Forelimb muscle (tissue), 1 donor: ENCODE results near the gene TNS3. TPM values are rescaled to one million over a fixed set of nuclear protein-coding genes. Genes with fewer than 3 reads are reported as not detected.
A peak's percentile ranks its signal among the peaks of the same experiment; 100 is the strongest.
"Not testable (repeated sequence)": the region's sequence is repeated elsewhere in the genome, so short reads cannot be mapped to it uniquely, and the experiment has no call there.

ENCODE experiments used
- DNase-seq: peaks from one replicate; pipeline ENCODE4 v3.0.0-alpha.2; 2013; ENCODE audit warnings: low read depth
- polyA plus RNA-seq: library from polyadenylated mRNA; unstranded; fragments of 120-200 nt; gene quantifications from one replicate; pipeline ENCODE4 v1.2.1, GENCODE V29; 2013; ENCODE audit not compliant: insufficient read length

TNS3 gene
- polyA plus RNA-seq, 1 donor: 21.3 TPM

DNA sequence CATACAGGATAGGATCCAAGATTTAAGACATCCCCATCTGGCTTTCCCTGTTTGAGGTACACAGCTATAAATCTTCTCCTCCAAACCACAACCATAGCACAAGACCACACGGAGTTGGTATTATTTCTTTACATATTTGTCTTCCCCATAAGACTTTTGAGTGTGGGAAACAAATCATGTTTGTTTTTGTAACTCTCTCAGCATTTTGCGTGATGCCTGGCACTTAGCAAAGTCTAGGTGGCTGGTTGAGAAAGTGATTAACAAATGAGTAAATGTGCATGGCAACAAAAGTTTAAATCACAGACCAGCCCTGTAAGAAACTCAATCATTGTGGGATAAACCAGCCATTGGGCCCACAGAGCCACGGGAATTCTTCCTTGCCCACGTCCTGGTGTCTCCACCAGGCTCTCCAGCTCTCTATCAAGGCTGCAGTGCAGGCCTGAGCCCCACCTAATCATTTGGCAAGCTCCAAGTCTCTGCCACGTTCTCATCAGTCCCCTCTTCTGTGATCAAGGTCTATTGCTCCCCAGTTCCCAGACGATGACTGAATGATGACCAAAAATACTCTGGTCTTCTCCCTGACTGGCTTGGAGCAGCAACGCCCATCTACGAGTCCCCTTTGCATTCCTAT is 317.8 kb downstream of the TNS3 start:
- no peak for DNase-seq

- DNase-seq: no peak
These were observed 319.0 kb downstream of the TNS3 start for GRCh38 chr7:47262881-47263280.

GRCh38 chr7:47262160-47262559 is 319.8 kb downstream of the TNS3 start:
- not testable (repeated sequence) for DNase-seq

- no peak for DNase-seq
These were observed 321.6 kb downstream of the TNS3 start for GRCh38 chr7:47260270-47260669.

- no peak for DNase-seq
These were observed 322.2 kb downstream of the TNS3 start for GRCh38 chr7:47259682-47260081.

GRCh38 chr7:47258798-47259197 is 323.1 kb downstream of the TNS3 start:
- DNase-seq: no peak

DNA sequence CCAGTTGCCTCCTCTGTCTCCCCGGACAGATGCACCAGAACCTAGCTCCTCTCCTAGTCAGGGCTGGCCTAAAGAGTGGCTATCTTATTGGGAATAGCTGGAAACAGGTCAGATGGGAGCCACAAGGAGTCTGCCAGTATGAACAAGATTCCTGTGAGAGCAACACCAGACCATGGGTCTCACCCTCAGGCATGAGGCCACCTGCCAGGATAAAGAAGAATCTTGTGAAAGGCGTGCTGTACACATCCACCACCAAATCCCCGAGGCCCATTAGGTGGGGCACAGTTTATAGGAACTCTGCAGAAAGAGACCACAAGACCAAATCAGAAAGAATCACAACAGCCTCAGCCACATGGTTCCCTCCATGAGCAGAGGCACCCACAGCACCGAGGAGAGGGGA is 325.9 kb downstream of the TNS3 start:
- no peak for DNase-seq

DNA sequence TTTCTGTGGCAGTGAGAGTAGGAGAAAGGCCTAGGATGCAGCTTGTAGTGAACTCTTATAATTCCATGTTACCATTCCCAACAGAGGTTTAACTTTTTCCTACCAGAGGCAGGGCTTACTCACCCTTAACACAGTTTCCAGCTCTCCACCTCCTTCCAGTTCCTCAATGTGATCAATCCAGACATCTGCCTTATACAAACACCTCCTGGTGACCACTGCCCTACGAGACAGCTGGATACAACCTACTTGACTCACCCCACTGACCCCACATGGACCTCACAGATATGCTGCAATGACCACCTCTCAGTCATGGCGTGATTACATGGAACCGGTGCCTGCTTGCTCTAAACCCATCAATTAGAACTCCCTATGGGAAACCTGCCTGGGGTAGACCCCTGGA is 326.5 kb downstream of the TNS3 start:
- no peak for DNase-seq

GRCh38 chr7:47255007-47255406 is 326.9 kb downstream of the TNS3 start:
- DNase-seq: no peak

GRCh38 chr7:47254081-47254977 is 327.6 kb downstream of the TNS3 start:
- no peak for DNase-seq

- no peak for DNase-seq
These were observed 328.2 kb downstream of the TNS3 start for GRCh38 chr7:47253650-47254080.

DNA sequence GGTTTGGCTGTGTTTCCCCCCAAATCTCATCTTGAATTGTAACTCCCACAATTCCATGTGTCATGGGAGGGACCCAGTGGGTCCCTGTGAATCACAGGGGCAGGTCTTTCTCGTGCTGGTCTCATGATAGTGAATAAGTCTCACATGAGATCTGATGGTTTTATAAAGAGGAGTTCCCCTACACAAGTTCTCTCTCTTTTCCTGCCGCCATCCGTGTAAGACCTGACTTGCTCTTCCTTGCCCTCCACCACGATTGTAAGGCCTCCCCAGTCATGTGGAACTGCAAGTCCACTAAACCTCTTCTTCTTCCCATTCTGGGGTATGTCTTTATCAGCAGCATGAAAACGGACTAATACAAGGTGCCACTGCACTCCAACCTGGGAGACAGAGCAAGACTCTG is 329.2 kb downstream of the TNS3 start:
- DNase-seq: no peak

GRCh38 chr7:47249361-47249760 is 332.6 kb downstream of the TNS3 start:
- no peak for DNase-seq

DNA sequence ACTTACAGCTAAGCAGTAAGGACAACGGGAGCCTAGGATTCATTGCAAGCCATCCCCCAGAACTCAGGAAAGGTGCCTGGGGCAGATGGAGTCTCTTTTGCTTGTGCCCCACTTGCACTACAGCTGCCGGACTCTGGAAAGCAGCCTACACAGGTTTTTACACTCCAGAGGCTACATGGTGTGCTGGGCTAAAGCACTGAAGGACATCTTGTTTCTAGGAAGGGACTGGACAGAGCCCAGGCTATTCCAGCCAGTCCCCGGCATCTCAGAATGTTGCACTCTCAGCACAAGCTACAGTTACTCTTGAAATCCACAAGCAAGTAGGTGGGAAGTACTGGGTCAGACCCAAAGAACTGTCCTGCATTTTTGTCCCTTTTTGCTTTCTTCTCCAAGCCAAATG is 333.1 kb downstream of the TNS3 start:
- no peak for DNase-seq

DNA sequence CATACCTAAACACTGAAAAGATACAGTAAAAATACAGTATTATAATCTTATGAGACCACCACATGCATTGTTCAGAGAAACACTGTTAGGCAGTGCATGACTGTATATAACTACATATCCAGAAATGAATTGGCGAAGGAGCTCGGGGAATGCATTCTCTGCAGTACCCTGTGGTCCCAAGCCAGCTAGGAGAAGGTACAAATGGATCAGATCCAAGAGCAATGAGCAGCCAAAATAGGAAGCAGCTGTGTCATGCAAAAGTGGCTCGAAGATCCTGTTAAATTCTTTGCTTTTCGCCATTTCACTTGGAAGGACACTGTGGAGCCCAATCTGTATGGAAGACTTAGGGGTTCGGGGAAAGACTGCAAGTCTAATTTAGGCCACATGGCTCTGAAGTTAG is 334.8 kb downstream of the TNS3 start:
- no peak for DNase-seq

- no peak for DNase-seq
These were observed 337.2 kb downstream of the TNS3 start for GRCh38 chr7:47244692-47245091.

- DNase-seq: no peak
These were observed 340.5 kb downstream of the TNS3 start for GRCh38 chr7:47241112-47242065.

- DNase-seq: peak; percentile 70
These were observed 341.9 kb downstream of the TNS3 start for GRCh38 chr7:47239931-47240421.

GRCh38 chr7:47239034-47239433 is 342.9 kb downstream of the TNS3 start:
- no peak for DNase-seq

DNA sequence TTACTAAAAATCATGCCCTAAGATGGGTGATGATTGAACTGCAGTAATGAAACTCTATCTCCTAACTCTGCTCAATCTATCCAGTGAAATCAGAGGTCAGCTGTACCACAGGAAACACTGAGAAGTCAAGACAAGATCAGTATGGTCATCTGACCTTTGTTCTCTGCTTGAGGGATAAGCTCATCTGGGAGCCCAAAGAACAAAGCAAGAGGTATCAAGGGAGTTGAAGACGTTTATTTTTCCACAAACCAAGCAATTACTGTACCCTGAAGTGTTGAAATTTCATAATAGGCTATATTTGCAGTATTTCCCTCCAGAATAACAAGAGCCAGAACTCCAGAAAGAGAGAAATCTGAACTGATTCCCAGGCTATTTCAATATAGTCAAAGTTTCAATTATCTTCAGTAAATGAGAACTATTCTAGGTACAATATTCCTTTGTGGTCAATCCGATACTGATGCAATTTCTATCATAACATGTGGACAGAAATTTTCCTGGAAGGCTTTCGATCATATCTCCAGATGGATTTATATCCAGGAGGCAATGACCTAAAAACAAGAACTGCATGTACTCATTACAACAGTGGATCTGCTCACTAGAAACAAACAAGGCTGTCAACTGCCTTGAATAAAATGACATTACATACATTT is 345.3 kb downstream of the TNS3 start:
- no peak for DNase-seq

- DNase-seq: no peak
These were observed 347.9 kb downstream of the TNS3 start for GRCh38 chr7:47233996-47234395.
